NCI-H1436 treated with DMSO at 0.1 percent for 48 hours (cell line): ENCODE data around the gene IGF1R.

Experiments used
- DNase-seq: peaks from one replicate; lab custom pipeline; 2025; lab: John Stamatoyannopoulos, UW

IGF1R gene

GRCh38 chr15:98725874-98726273 is 77.5 kb downstream of the IGF1R start:
- DNase-seq, result no peak

GRCh38 chr15:98727115-98728040 is 79.0 kb downstream of the IGF1R start:
- DNase-seq, result no peak

- DNase-seq, result no peak
Measured at GRCh38 chr15:98728082-98728810, 79.9 kb downstream of the IGF1R start.

- DNase-seq, result no peak
Measured at GRCh38 chr15:98728811-98729160, 80.4 kb downstream of the IGF1R start.

GRCh38 chr15:98729446-98730042 is 81.2 kb downstream of the IGF1R start:
- DNase-seq, result no peak

- DNase-seq, result no peak
Measured at GRCh38 chr15:98730860-98731711, 82.7 kb downstream of the IGF1R start.

GRCh38 chr15:98731712-98732450 is 83.5 kb downstream of the IGF1R start:
- no peak for DNase-seq

- no peak for DNase-seq
Measured at GRCh38 chr15:98733098-98733497, 84.8 kb downstream of the IGF1R start.

GRCh38 chr15:98734466-98735199 is 86.3 kb downstream of the IGF1R start:
- DNase-seq, result no peak

GRCh38 chr15:98735304-98735703 is 87.0 kb downstream of the IGF1R start:
- no peak for DNase-seq

GRCh38 chr15:98735895-98736617 is 87.7 kb downstream of the IGF1R start:
- DNase-seq, result no peak

GRCh38 chr15:98737159-98737558 is 88.8 kb downstream of the IGF1R start:
- DNase-seq, result no peak

- no peak for DNase-seq
Measured at GRCh38 chr15:98737721-98738120, 89.4 kb downstream of the IGF1R start.

GRCh38 chr15:98738689-98739401 is 90.5 kb downstream of the IGF1R start:
- DNase-seq, result no peak

- no peak for DNase-seq
Measured at GRCh38 chr15:98740295-98740694, 92.0 kb downstream of the IGF1R start.

- no peak for DNase-seq
Measured at GRCh38 chr15:98740963-98741362, 92.6 kb downstream of the IGF1R start.

- no peak for DNase-seq
Measured at GRCh38 chr15:98743177-98743576, 94.8 kb downstream of the IGF1R start.

GRCh38 chr15:98744506-98744905 is 96.2 kb downstream of the IGF1R start:
- no peak for DNase-seq

GRCh38 chr15:98745179-98745578 is 96.8 kb downstream of the IGF1R start:
- DNase-seq, result no peak
